GM21390 (cell line): ENCODE results near the gene ZIC4.

ENCODE experiments used
- ATAC-seq: cut with Tn5 transposase; IDR thresholded peaks from one replicate; pipeline ENCODE4 v1.9.1; 2021; ENCODE audit not compliant: unreplicated experiment

The ZIC4 gene

DNA sequence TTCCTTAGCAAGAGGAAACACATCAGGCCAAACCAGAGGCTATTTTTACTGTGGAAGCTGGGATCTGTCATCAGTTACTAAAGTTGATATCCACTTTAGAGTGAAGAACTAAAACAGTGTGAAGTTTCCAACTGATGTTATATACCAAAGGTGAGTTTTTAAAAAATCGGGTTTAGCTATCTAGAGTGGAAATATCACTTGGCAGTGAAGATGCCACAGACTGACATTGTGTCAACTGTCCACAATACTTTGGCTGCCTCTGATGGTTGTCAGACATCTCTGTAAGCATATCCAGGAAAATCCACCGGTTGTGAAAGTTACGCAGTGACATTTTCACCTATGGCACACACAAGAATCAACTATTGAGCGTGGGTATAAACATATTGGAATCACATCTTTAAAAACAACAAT lies 12.0 kb upstream of the ZIC4 start:
- no peak for ATAC-seq

DNA sequence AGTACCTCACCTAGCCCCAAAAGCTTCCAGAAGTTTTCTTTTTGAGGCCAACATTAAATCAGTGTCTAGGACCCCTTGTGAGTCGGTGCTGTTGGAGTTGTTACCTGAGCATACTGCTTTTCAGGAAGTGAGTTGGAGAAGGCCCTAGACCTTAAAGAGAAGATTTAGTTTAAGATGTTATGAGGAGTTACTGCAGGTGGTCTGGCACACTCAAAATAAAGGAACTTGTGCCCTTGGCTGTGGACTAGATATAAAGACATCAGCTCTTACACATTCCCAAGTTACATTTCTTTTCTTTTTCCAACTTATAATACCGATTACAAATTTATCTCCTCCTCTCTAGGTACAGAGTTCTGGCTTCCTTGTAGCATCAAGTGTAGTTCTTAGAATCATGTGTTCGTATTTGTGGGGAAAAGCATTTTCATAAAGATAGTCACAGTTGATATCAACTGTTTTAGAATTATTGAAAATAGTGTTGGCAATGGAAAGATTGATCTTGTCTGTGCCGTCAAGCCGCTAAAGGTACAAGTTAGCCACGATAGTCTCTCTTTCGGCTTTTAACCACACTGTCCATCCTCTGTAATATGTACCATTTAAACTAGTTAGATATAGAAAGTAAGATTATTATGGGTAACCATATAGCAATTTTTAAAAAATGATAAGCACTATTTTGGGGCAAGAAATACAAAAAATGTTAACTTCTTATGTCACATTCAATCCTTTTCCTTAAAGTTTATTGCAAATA lies 11.4 kb upstream of the ZIC4 start:
- no peak for ATAC-seq

DNA sequence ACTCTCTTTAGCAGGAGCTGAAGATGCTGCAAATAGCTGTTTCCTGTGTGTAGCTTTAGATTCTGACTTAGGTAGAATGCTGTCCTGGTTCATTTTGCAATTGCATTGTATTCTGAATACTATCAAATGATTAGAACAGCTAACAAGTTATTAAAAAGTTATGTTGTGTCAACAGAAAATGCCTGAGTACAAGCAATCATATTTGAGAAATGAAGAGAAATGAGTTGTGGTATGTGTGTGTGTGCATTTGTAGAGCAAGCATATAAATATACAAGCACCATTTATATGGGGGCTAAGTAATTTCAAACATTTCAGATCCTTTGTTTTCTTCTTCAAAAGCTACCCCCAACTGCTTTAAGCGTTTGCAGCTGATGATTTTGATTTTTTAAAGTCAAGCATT lies 10.6 kb upstream of the ZIC4 start:
- no peak for ATAC-seq

DNA sequence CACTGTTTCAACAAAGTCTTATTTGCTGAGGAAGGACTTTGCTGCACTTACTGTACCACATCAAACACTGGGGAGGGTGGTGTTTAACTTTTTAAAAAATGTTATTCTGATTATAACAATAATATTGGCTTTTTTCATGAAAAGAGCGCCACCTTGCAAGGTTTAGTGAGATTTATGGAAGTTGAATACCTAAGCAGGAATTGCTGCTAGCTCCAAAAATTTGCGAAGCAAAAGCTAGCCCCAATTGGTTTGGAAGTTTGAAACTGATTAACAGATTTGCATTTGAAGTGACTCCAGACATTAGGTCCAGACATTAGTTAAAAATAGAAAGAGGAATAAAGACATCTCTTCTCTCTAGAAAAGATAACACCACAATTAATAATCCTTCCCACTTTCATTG lies 9.5 kb upstream of the ZIC4 start:
- ATAC-seq, result no peak

DNA sequence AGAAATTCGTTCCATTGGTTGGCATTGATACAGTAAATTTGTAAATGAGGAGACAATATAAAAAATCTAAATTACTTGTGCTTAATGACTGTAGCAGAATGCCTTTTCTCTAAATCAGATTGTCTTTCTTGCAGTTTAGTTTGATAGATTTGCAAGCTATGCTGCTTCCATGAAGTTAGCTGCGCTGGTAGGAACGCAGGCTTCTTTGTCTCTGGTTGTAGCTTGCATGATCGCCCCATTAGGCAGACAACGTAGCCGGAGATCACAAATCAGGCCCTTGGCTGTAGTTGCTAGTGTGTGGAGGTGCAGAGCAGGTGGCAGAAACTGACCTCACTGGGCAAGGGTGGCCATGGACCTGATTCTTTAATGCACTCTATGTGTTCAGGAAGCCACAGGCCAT lies 8.9 kb upstream of the ZIC4 start:
- no peak for ATAC-seq

DNA sequence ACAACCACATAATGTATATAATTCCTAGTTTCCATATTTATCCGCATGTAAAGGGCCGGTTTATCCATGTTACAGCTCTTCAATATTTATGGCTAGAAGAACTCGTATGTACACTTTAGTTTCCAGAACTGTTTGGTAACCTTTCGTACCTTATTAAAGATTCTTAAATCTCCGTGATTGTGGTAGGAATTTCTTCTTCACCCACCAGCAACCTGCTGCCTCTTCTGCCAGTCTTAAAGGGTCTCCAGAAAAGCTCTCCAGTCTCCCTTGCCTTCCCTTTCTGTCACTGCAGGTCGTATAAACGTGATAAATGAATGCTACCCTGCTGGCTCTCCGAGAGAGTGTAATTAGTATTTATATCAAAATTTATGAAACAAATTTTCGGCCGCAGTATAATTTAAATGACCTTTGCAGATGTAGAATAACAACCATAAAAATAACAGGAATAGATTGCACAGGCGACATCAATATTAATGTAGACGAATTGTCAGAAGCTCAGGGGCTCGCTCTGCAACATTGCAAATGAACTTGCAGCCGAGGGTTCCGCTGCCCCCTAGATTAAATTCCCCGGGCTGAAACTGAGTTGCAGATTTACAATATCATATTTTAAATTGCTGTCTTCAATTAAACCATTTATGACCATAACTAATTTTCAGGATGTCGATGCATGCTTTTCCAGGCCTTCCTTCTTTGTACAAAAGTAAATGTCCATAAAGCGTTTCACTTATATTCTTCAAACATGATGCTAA lies 8.2 kb upstream of the ZIC4 start:
- ATAC-seq, result no peak

DNA sequence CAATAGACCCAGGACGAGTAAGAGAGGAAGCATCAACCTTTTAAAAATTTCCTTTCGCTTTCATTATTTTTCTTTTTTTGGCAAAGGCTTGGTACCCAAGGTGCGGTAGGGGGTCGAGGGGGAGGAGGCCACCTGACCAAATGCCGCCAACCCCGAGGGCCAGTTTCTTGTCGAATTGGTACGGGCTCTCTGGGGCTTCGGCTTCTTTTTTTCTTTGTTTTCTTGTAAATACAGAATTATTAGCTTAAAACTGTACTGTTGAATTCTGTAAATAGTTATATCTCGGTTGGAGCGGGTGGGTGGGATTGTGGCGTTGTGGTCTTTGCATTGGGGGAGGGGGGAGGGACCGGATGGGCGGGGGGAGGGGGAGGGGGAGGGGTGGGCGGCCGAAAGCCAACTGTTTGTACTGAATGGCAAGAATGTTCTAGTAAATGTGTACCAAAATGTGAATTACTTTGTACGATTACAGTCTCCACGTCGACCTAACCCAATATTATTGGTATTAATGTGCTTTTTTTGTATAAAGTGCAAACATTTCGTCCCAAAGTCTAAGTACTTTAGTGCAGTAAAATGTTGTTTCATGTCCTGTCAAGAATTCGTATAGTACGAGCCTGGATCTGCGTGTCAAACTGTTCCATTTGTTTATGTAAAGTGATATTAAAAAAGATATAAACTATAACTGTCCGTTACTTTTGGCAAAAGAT lies 7.5 kb upstream of the ZIC4 start:
- ATAC-seq, result no peak

DNA sequence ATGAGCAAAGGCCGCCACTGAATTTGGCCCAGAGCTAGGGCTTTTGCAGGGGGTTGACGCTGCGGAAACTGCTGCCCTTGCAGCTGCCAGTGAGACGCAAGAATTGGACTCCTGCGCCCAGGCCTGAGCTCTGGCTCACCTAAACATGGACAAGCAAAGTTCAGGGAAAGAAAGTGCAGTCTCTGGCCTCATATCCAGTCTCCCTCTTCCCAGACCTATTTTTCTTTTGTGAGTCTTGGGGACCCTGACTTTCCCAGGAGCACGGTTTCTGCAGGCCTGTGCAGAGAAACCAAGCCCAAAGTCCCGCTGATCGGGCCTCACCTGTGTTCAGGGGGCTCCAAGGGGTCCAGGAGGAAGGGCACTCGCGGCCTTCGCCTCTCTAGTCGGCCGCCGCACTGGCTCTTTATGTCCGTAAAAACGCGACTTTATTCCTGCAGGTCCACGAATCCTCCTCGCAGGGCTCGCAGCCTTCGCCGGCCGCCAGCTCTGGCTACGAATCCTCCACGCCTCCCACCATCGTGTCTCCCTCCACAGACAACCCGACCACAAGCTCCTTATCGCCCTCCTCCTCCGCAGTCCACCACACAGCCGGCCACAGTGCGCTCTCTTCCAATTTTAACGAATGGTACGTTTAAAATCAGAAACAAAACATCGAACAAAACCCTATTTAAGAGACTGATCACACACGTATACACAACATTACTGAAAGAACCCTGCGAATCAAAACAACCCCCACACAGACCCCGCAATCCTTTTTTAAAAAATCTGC lies 6.8 kb upstream of the ZIC4 start:
- ATAC-seq, result no peak

DNA sequence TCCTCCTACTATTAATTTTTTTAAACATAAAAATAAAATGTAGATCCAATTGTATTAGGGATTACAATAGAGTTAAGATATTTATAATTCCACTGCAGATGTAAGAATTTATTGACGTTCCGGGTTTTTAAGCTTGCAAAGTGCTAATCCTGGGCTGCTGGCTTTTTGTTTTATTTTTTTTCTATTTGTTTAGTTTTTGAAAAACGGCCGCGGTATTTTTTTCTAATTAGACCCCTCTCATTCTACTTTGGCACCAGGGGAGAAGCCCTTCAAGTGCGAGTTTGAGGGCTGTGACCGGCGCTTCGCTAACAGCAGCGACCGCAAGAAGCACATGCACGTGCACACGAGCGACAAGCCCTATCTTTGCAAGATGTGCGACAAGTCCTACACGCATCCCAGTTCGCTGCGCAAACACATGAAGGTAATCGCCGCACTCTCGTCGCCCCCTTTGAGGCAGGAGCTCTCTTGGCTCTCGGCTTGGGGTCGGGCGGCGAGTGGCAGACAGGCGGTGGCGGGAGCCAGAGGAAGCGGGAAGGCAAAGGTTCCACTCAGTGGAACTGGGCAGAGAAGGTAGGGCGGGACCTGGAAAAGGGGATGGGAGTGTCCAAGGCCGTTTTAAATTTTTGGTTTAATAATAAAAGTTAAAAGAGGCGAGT lies 6.0 kb upstream of the ZIC4 start:
- no peak for ATAC-seq

DNA sequence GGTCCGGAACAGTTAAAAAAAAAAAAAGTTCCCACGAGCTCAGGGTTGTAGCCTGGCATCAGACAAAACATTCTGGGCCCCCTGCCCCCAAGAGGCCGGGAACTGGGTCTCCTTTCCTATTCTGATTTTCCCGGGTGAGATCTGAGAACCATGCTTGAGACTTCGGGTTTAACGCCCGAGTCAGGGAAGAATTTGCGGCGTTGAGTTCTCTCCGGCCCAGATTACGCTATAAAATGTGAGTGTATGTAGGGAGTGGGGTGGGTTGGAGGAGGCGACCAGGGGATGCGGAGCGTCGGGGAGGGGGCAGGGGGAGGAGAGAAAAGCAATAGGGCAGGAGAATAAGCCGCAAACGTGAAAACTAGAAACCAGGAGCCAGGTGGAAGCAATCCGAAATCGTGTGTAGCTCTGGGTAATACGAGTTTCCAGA lies 5.5 kb upstream of the ZIC4 start:
- no peak for ATAC-seq

DNA sequence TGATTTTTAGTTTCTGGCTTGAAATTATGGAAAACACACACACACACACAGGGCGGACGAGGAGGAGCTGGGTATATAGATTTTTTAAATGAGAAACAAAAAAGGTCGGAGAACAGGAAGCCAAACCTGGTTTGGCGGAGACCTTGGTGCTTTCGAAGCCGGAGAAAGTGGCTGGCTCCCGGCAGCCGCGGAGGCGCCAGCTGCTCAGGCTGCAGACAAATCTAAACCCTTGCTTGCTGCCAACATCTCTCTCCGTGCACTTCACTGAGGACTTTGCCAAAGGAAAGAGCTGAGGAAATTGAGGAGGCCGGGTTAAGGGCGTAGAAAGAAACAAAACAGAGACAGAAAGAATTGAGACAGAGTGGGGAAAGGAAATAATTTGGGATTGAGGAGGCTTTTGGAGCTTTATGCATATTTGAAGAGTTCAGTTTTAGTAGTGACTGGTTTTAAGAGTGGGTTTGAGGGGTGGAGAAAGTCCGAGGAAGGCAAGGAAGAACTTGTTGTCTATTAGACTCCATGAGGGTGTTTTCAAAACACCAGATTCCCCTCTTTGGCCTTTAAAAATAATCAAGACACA lies 5.0 kb upstream of the ZIC4 start:
- no peak for ATAC-seq

DNA sequence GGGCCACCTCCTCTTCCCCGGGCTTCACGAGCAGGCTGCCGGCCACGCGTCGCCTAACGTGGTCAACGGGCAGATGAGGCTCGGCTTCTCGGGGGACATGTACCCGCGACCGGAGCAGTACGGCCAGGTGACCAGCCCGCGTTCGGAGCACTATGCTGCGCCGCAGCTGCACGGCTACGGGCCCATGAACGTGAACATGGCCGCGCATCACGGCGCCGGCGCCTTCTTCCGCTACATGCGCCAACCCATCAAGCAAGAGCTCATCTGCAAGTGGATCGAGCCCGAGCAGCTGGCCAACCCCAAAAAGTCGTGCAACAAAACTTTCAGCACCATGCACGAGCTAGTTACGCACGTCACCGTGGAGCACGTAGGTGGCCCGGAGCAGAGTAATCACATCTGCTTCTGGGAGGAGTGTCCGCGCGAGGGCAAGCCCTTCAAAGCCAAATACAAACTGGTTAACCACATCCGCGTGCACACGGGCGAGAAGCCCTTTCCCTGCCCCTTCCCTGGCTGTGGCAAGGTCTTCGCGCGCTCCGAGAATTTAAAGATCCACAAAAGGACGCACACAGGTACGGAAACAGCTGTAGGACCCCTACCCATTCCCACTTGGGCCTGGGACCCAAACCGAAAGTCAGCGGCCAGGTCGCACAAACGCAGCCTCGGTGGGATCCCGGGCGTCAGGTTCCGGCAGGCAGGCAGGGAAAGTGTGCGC lies 4.3 kb upstream of the ZIC4 start:
- ATAC-seq, result no peak

DNA sequence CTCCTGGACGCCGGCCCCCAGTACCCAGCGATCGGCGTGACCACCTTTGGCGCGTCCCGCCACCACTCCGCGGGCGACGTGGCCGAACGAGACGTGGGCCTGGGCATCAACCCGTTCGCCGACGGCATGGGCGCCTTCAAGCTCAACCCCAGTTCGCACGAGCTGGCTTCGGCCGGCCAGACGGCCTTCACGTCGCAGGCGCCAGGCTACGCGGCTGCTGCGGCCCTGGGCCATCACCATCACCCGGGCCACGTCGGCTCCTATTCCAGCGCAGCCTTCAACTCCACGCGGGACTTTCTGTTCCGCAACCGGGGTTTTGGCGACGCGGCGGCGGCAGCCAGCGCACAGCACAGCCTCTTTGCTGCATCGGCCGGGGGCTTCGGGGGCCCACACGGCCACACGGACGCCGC lies 3.8 kb upstream of the ZIC4 start:
- ATAC-seq, result no peak

DNA sequence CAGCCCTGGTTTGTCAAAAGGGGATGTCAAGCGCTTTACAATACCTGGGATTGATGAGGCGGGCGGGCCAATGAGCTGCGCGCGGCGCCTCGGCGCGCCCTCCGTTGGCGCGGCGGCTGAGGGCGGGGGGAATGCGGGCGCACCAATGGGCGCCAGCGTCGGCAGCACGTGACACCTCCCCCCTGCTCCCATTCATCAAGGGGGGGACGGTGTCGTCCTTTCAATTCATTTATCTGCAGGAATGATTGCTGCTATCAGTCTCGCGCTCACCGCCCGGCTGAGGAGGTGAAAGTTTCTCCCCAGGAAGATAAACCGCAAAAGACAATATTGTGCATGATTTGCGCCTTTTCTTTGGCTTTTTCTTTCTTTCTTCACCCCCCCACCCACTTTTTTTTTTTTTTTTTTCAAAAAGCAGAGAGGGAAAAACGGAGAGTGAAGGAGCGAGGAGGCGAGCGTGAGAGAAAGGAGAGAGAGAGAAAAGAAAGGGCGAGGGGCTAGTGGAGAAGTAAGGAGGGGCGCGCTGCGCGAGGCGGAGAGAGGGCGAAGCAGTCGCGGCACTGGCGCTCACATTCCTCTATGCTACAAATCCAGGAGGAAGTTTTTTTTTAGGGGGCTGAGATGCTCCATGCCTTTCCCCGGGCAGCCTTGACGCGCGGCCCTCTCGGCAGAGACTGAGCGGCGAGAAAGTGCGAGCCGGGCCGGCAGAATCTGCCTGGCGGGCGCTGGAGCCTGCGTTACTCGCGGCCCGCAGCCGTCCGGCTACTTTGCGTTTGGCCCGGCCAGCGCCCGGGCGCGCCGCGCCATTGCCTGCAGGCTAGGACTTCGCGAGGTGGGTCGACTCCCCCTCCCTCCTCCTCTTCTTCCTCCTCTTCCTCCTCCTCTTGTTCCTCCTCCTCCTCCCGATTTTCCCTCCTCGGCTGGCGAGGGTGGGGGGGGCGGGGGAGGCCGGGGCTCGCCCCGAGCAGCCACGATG lies 3.1 kb upstream of the ZIC4 start, which contains the start of gene ZIC1:
ZIC1 (plus strand) TSS at position 223 of the 973 bp plus-strand sequence; CDS start at position 971, 748 bp downstream.
- ATAC-seq, result no peak

DNA sequence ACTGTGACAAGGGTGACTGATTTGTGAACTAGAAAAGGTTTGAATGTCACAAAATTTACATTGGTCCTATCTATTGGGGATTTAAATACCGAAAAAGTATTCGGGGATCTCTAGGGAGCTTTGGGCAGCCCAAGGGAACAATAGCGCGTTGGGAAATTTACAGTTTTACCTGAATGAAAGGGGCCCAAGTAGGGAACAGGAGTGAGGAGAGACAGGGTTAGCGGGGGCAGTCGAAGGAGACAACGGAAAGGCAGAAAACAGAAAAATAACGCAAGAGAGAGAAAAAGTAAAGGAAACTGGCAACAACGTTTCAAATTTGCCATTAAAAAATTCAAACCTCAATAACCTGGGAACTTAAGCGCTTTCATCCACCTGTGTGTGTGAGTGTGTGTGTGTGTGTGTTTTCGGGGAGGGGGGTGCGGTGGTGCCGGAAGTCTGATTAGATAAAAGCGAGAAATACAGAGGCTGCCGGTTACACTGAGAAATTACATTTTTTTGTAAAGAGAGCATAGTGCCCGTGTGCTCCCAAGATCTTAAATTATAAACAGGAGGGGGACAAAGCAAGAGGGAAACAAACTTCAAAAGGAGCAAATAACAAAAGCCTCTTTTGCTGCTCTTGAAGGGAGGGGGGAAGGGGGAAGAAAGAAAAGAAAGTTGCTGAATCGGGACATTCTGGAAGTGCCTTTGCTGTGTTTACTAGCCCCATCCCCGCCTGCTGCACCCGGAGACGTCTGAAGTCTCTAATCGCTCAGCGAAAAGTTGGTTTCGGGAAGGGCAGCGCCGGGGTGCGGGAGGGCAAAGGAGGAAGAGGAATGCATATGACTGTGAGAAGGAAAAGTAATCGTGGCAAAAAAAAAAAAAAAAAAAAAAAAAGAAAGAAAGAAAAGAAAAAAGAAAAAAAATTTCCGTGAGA lies 2.1 kb upstream of the ZIC4 start:
- ATAC-seq, result no peak

DNA sequence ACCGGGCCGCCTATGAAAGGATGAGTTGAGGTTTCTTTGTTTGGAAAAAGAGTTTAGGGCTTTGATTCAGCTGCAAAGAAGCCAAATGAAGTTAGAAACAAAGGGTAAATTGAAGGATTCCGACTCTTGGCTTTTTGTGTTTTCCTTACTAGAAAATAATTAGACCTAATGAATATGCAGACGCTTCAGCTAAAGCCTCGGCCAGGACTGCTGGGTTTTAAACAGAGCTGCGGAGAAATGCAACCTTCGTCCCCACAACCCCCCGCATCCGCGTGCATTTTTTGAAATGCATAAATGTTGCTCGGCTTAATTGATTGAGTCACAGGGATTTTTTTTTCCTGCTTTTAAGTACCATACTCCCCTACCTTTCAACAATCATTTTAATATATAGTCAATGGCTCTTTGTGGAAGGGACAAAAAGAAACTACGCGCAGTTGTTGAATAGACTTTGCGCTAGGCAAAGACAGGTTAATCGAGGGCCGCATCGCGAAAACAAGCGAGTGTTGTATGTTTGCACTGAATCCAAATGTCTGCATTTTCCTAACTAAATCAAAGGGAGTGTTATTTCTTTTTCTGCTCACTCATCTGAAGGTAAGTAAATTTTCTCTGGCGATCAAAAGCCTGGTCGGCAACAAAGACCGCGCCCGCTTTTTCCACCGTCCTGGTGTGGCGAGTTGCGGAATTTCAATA lies 1.3 kb upstream of the ZIC4 start:
- no peak for ATAC-seq

DNA sequence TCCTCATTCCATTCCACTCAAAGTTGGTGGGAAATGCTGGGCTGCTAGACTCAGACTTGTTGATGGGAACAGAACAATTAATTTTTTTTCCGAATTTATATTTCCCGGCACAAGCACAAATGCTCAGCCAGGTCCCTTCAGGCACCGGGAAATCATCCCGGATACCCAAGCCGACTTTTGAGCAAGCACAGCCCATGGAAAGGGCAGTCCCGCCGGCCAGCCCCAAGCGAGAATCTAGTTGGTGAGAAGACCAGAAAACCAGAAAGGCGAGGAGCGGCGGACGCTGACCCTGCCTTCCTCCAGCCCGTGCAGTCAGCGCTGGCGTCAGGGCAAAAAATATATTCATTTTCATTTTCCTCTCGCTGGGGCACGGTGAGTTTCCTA lies 763 bp upstream of the ZIC4 start:
- no peak for ATAC-seq
